ENCODE measurements around the gene TIGD1. TPM values are rescaled to one million over a fixed set of nuclear protein-coding genes. Genes with fewer than 3 reads are reported as not detected.

The TIGD1 gene
- 10.4 TPM for polyA plus RNA-seq (2013, experiment 1 of 4)
- polyA plus RNA-seq (2013, experiment 2 of 4), result 10.8 TPM
- polyA plus RNA-seq (2013, experiment 3 of 4), result 8.6 TPM
- polyA plus RNA-seq (2013, experiment 4 of 4), result 11.6 TPM

DNA sequence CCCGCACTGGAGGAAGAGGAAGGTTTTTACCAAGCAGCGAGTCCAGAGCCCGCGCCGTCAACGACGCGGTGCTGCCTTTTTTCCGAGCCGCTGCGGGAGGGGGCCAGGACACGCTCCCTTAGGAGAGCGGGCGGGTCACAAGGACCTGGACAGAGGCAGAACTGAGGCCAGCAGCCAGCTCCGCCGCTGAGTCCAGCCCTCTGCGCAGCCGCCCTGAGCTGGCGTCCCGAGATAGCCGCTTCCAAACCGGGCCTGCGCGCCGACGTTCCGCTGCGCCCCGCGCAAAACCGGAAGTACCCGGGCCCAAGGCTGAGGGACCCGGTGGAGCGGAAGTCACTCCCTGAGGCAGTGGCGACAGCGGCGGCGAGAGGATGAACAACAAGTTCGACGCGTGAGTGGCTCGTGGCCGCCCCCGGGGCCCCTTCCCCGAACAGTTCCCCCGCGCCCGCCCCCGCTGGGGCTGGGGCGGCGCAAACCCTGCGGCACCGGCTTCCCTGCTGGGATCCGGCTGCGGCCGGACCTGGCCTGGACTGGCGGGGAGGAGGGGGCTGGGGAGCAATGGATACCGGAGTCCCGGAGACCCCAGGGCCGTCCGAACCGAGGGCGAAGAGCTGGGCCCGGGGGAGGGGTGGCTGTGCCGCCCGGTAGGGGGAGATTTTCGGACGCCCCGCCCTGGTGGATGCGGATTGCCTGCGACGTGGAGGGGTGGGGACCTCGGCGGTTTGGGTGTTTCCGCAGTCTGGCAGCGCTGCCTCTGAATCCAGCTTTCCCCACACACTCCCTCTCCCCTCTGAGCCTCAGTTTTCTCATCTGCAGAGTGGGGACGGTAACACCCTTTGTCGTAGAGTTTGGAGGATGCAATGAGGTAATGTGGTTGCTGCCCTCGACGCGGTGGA is at the start of gene TIGD1, which contains the start of gene EIF4E2:
TSS of gene TIGD1 (minus strand) at position 204 of the 896 bp plus-strand sequence. CDS start 675 bp downstream, outside the sequence.
TSS of gene EIF4E2 (plus strand) at position 336 of the 896 bp plus-strand sequence. CDS start at position 372, 36 bp downstream.
- Histone ChIP-seq H3K9me3 (ENCODE audit: control insufficient read depth, low read length) (no peaks in the 10 kb centered on the region), H3K36me3 (ENCODE audit: control insufficient read depth, insufficient read depth, low read length) (peaks cover 10% of the 10 kb centered on the region), H3K27ac (ENCODE audit: insufficient read depth, low read depth, low read length, poor library complexity, severe bottlenecking) (peak within 1 kb of the TSS; percentile 92), H3K27me3 (ENCODE audit: control insufficient read depth, insufficient read depth, low read length, poor library complexity, severe bottlenecking) (no peaks in the 10 kb centered on the region), H3K4me3 (ENCODE audit: insufficient read depth, low read depth, low read length) (peak within 1 kb of the TSS; percentile 91), H3K4me1 (ENCODE audit: control insufficient read depth, insufficient read depth, low read length) (peaks cover 10% of the 10 kb centered on the region)
- 0% methylated on average over 79 to 81 of the region's 81 CpGs for WGBS, 2 experiments

DNA sequence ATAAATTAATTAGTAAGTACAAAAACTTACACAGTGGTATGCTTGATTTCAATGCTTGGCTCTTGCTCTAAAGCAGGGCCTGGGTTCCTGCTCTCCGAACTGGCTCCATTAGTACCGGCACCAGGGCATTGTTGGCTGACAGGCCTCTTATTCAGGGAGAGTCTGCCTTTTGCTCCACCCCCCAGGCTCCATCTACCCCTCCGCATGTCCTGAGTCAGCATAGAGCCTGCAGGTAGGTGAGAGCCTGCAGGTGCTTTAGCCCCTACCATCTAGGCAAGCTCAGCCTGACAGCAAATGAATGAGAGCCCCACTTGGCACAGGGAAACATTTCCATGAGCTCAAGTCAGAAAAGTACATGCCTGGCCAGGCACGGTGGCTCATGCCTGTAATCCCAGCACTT is 47.9 kb upstream of the TIGD1 start:
- WGBS, 2 experiments, result 83 to 84% methylated on average over 4 of the region's 4 CpGs

DNA sequence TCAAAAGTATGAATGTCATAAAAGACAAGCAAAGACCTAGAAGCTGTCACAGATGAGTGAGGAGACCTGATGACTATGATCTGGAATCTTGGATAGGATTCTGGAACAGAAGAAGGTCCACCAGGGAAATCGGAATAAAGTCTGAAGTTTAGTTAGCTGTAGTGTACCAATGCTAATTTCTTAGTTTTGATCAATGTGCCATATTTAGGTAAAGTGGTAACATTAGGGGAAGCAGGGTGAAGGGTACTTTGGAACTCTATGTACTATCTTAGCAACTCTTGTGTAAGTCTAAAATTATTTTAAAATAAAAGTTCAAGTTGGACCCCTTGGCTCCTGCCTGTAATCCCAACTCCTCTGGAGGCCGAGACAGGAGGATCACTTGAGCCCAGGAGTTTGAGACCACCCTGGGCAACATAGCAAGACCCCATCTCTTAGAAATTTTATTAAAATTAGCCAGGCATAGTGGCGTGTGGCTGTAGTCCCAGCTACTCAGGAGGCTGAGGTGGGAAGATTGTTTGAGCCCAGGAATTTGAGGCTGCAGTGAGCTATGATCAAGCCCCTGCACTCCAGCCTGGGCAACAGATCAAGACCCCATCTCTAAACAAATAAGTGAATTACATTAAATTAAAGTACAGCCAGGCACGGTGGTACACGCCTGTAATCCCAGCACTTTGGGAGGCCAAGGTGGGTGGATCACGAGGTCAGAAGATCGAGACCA is 47.2 kb upstream of the TIGD1 start:
- no peak overlapping the region for H3K27ac ChIP-seq (ENCODE audit: insufficient read depth, low read depth, low read length, poor library complexity, severe bottlenecking)
- H3K27me3 ChIP-seq (ENCODE audit: control insufficient read depth, insufficient read depth, low read length, poor library complexity, severe bottlenecking), result no peaks in the 10 kb centered on the region
- no peaks in the 10 kb centered on the region for H3K4me1 ChIP-seq (ENCODE audit: control insufficient read depth, insufficient read depth, low read length)
- H3K36me3 ChIP-seq (ENCODE audit: control insufficient read depth, insufficient read depth, low read length), result no peaks in the 10 kb centered on the region
- H3K4me3 ChIP-seq (ENCODE audit: insufficient read depth, low read depth, low read length), result no peak overlapping the region
- H3K9me3 ChIP-seq (ENCODE audit: control insufficient read depth, low read length), result no peaks in the 10 kb centered on the region
- 79 to 82% methylated on average over 7 of the region's 7 CpGs for WGBS, 2 experiments

More for the DNA sequence above, 47.9 kb upstream of the TIGD1 start:
- H3K4me1 ChIP-seq (ENCODE audit: control insufficient read depth, insufficient read depth, low read length), result no peaks in the 10 kb centered on the region
- no peaks in the 10 kb centered on the region for H3K27me3 ChIP-seq (ENCODE audit: control insufficient read depth, insufficient read depth, low read length, poor library complexity, severe bottlenecking)
- no peak overlapping the region for H3K4me3 ChIP-seq (ENCODE audit: insufficient read depth, low read depth, low read length)
- no peaks in the 10 kb centered on the region for H3K9me3 ChIP-seq (ENCODE audit: control insufficient read depth, low read length)
- no peak overlapping the region for H3K27ac ChIP-seq (ENCODE audit: insufficient read depth, low read depth, low read length, poor library complexity, severe bottlenecking)
- H3K36me3 ChIP-seq (ENCODE audit: control insufficient read depth, insufficient read depth, low read length), result no peaks in the 10 kb centered on the region

DNA sequence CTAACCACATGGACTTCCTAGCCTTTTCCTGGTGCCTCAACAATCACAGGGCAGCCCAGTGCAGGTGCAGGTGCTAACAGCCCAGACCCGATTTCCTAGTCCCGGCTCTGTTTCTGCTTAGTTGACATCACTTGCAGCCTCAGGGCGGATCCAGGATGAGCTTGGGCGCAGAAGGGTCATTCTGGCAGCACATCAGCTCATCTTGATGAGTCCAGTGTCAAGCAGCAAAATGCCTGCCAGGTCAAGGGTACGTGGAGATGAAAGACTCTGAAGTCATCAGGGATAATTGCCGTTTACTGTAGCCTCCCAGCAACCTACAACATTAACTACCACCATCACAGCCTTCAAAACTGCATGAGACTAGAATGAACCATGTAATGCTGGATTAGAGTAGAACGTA is 43.6 kb upstream of the TIGD1 start:
- H3K9me3 ChIP-seq (ENCODE audit: control insufficient read depth, low read length), result no peaks in the 10 kb centered on the region
- WGBS, 2 experiments, result 93 to 94% methylated on average over 6 of the region's 7 CpGs
- no peaks in the 10 kb centered on the region for H3K27me3 ChIP-seq (ENCODE audit: control insufficient read depth, insufficient read depth, low read length, poor library complexity, severe bottlenecking)
- H3K27ac ChIP-seq (ENCODE audit: insufficient read depth, low read depth, low read length, poor library complexity, severe bottlenecking), result no peak overlapping the region
- no peaks in the 10 kb centered on the region for H3K36me3 ChIP-seq (ENCODE audit: control insufficient read depth, insufficient read depth, low read length)
- no peak overlapping the region for H3K4me3 ChIP-seq (ENCODE audit: insufficient read depth, low read depth, low read length)
- no peaks in the 10 kb centered on the region for H3K4me1 ChIP-seq (ENCODE audit: control insufficient read depth, insufficient read depth, low read length)

DNA sequence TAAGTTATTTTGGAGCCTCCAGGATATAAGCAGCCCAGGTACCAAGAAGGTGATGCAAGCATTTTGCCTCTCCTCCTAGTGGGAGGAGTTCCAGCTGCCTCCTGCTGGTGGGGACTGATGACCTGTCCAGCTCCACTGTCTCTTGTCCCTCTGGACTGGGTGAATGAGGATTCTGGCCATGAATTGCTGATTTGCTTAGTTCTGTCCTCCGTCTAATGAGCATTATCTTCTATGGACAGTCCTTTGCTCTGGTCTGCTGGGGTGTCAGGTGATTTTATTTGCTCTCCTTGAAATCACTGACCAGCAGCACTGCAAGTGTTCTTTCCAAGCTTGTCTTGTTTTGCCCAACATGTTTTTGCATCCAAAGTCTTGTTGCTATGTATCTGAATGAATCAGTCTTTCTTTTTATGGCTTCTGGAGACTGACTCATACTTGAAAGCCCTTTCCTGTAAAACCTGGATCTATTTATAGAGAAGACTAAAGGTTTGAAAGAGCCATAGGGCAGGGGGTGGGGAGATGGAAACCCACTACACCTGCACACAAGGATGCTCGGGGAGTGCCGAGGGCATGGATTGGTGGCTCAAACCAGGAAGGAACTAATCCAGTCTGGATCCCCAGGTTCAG is 42.5 kb upstream of the TIGD1 start:
- H3K9me3 ChIP-seq (ENCODE audit: control insufficient read depth, low read length), result no peaks in the 10 kb centered on the region
- H3K4me3 ChIP-seq (ENCODE audit: insufficient read depth, low read depth, low read length), result no peak overlapping the region
- H3K4me1 ChIP-seq (ENCODE audit: control insufficient read depth, insufficient read depth, low read length), result no peaks in the 10 kb centered on the region
- H3K27me3 ChIP-seq (ENCODE audit: control insufficient read depth, insufficient read depth, low read length, poor library complexity, severe bottlenecking), result no peaks in the 10 kb centered on the region
- WGBS, 2 experiments, result 91 to 95% methylated on average over 3 of the region's 3 CpGs
- no peak overlapping the region for H3K27ac ChIP-seq (ENCODE audit: insufficient read depth, low read depth, low read length, poor library complexity, severe bottlenecking)
- no peaks in the 10 kb centered on the region for H3K36me3 ChIP-seq (ENCODE audit: control insufficient read depth, insufficient read depth, low read length)

DNA sequence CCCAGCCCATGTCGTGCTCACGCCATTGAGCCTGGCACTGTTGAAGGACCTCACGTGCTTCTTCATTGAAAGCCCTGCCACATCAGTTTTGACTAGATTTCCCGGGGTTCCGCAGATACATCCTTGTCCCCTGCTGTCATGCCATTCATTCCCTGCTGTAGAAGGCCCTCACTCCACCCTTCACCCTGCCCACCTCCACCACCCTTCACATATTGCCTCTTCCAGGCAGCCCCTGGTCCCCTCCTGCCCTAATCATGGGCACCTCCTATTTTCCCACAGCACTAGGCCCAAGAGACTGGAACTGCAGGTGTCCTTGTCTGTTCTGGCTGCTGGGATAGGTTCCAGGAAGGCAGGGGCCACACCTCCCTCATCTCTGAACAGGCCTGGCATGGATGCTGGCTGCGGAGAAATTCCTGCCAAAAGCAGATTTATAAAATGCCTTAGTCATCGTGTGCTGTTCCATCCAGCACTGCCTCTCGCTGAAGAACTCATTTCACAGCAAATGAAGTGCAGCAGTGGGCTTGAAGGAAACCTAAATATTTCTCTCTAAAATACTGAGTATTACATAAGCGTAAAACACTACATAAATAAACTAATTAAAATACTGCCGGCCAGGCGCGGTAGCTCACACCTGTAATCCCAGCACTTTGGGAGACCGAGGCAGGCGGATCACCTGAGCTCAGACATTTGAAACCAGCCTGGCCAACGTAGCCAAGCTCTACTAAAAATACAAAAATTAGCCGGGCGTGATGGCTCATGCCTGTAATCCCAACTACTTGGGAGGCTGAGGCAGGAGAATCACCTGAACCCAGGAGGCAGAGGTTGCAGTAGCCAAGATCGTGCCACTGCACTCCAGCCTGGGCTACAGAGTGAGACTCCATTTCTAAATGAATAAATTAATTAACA is 38.6 kb upstream of the TIGD1 start:
- H3K4me3 ChIP-seq (ENCODE audit: insufficient read depth, low read depth, low read length), result no peak overlapping the region
- no peaks in the 10 kb centered on the region for H3K4me1 ChIP-seq (ENCODE audit: control insufficient read depth, insufficient read depth, low read length)
- H3K36me3 ChIP-seq (ENCODE audit: control insufficient read depth, insufficient read depth, low read length), result no peaks in the 10 kb centered on the region
- no peaks in the 10 kb centered on the region for H3K9me3 ChIP-seq (ENCODE audit: control insufficient read depth, low read length)
- no peaks in the 10 kb centered on the region for H3K27me3 ChIP-seq (ENCODE audit: control insufficient read depth, insufficient read depth, low read length, poor library complexity, severe bottlenecking)
- H3K27ac ChIP-seq (ENCODE audit: insufficient read depth, low read depth, low read length, poor library complexity, severe bottlenecking), result no peak overlapping the region
- WGBS, 2 experiments, result 90 to 92% methylated on average over 18 of the region's 18 CpGs

DNA sequence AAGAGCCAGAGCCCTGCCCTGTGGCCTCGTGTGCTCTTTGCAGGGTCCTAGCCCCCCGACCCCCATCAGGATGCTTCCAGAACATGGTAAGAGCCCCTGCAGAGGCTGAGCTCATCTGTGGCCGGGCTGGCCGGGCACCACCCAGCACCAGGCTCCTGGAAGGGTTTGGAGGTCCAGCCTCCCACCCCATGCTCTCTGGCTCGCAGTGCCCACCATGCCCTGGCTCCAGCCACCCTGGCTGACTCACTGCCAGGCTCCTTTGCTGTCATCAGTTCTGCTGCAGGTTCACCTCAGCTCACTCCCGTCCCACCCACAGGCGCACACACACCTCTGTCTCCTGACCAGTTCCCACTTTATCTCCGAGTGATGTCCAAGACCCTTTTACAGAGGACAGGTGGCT is 37.7 kb upstream of the TIGD1 start:
- Histone ChIP-seq H3K9me3 (ENCODE audit: control insufficient read depth, low read length) (no peaks in the 10 kb centered on the region), H3K36me3 (ENCODE audit: control insufficient read depth, insufficient read depth, low read length) (no peaks in the 10 kb centered on the region), H3K27me3 (ENCODE audit: control insufficient read depth, insufficient read depth, low read length, poor library complexity, severe bottlenecking) (no peaks in the 10 kb centered on the region), H3K4me3 (ENCODE audit: insufficient read depth, low read depth, low read length) (no peak overlapping the region), H3K27ac (ENCODE audit: insufficient read depth, low read depth, low read length, poor library complexity, severe bottlenecking) (no peak overlapping the region), H3K4me1 (ENCODE audit: control insufficient read depth, insufficient read depth, low read length) (no peaks in the 10 kb centered on the region)
- 92 to 95% methylated on average over 8 of the region's 8 CpGs for WGBS, 2 experiments

DNA sequence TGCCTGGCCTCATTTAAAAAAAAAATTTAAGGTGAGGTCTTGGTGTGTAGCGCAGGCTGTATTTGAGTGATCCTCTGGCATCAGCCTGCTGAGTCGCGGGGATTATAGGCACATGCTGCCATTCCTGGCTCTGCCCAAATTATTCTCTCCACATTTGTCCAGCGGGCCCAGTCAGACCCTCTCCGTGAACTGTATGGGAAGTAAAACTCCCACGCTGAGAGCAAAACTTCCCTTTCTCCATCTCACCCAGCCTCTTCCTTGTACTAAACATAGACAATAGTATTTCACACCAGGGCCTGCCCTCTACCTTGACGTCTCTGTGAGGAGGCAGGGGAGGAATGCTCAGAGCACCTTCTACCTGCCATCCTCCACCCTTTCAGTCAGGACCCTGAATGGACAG is 37.2 kb upstream of the TIGD1 start:
- no peak overlapping the region for H3K27ac ChIP-seq (ENCODE audit: insufficient read depth, low read depth, low read length, poor library complexity, severe bottlenecking)
- no peaks in the 10 kb centered on the region for H3K9me3 ChIP-seq (ENCODE audit: control insufficient read depth, low read length)
- no peaks in the 10 kb centered on the region for H3K4me1 ChIP-seq (ENCODE audit: control insufficient read depth, insufficient read depth, low read length)
- H3K4me3 ChIP-seq (ENCODE audit: insufficient read depth, low read depth, low read length), result no peak overlapping the region
- no peaks in the 10 kb centered on the region for H3K36me3 ChIP-seq (ENCODE audit: control insufficient read depth, insufficient read depth, low read length)
- no peaks in the 10 kb centered on the region for H3K27me3 ChIP-seq (ENCODE audit: control insufficient read depth, insufficient read depth, low read length, poor library complexity, severe bottlenecking)
- WGBS, 2 experiments, result 87 to 95% methylated on average over 7 of the region's 7 CpGs

DNA sequence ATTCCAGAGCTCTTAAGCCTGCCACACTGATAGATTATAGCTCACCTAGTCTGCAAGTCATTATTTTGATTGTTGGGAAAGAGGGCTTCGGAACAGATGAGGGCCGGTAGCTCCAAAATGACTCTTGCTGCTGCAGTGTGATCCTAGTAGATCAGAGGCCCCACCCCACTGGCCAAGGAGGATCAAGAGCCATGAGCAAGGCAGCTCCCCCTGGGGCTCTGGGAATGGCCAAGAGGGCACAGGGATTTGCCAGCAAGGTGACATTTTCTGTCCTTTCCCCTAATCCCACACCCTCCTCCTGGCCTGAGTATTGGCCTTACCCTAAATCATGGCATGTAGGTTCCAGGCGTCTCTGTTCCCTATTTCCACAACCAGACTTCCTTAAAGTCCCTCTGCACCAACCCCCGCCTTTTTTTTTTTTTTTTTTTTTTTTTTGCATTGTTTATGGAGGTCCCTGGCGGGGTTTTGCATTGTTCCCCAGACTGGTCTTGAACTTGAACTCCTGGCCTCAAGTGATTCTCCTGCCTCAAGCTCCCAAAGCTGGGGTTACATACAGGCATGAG is 36.7 kb upstream of the TIGD1 start:
- no peaks in the 10 kb centered on the region for H3K9me3 ChIP-seq (ENCODE audit: control insufficient read depth, low read length)
- H3K36me3 ChIP-seq (ENCODE audit: control insufficient read depth, insufficient read depth, low read length), result peaks cover under 1% of the 10 kb centered on the region
- H3K4me3 ChIP-seq (ENCODE audit: insufficient read depth, low read depth, low read length), result no peak overlapping the region
- H3K4me1 ChIP-seq (ENCODE audit: control insufficient read depth, insufficient read depth, low read length), result no peaks in the 10 kb centered on the region
- no peaks in the 10 kb centered on the region for H3K27me3 ChIP-seq (ENCODE audit: control insufficient read depth, insufficient read depth, low read length, poor library complexity, severe bottlenecking)
- 82 to 88% methylated on average over 5 of the region's 5 CpGs for WGBS, 2 experiments
- no peak overlapping the region for H3K27ac ChIP-seq (ENCODE audit: insufficient read depth, low read depth, low read length, poor library complexity, severe bottlenecking)

All from ectodermal cell (in vitro differentiated cells).